ENCODE measurements around the gene FAXDC2.

FAXDC2 gene

GRCh38 chr5:154873791-154874331 lies 23.5 kb upstream of the FAXDC2 start:
- Histone ChIP-seq H2BK120ac (ENCODE audit: insufficient read depth, low read length, poor library complexity) (no peak overlapping the region), H4K12ac (ENCODE audit: low read depth, low read length) (no peak overlapping the region), H3K27ac (ENCODE audit: low read depth, low read length) (no peak overlapping the region), H3K4ac (ENCODE audit: low read depth, low read length) (no peak overlapping the region), H3K36me3 (ENCODE audit: control insufficient read depth in 1 of 2, insufficient read depth in 2 of 2, low read length in 2 of 2) (peaks cover 31 to 40% of the 10 kb centered on the region in 2 experiments), H3K27me3 (ENCODE audit: insufficient read depth, low read length) (no peaks in the 10 kb centered on the region), H3K4me3 (ENCODE audit: low read depth, low read length) (no peak overlapping the region), H2AFZ (ENCODE audit: insufficient read depth, low read length, poor library complexity) (no peak overlapping the region), H3K79me1 (ENCODE audit: low read length) (no peaks in the 10 kb centered on the region), H4K91ac (ENCODE audit: low read depth, low read length) (no peak overlapping the region), H2AK5ac (ENCODE audit: low read length) (no peak overlapping the region), H2BK12ac (ENCODE audit: low read length) (no peak overlapping the region), H3K9ac (ENCODE audit: low read length) (no peak overlapping the region), H3K79me2 (ENCODE audit: control insufficient read depth, insufficient read depth, low read length, poor library complexity) (no peaks in the 10 kb centered on the region), H3K18ac (ENCODE audit: low read length) (no peak overlapping the region), H3K23ac (ENCODE audit: low read length) (no peak overlapping the region), H2BK5ac (ENCODE audit: low read depth, low read length, poor library complexity) (no peak overlapping the region), H3K4me1 (ENCODE audit: control insufficient read depth in 1 of 2, insufficient read depth in 2 of 2, low read length in 2 of 2) (no peaks in the 10 kb centered on the region), H3K14ac (ENCODE audit: low read length) (no peak overlapping the region), H3K9me3 (ENCODE audit: insufficient read depth, low read depth, low read length) (peaks cover 3% of the 10 kb centered on the region), H3K4me2 (ENCODE audit: low read length) (no peak overlapping the region), H4K8ac (ENCODE audit: low read depth, low read length) (no peak overlapping the region)
- no CpG with 5 or more reads among the region's 5 CpGs for WGBS (ENCODE audit: extremely low coverage, insufficient coverage, insufficient read length)
- no peak for DNase-seq

GRCh38 chr5:154871734-154872133 lies 21.3 kb upstream of the FAXDC2 start:
- H3K23ac ChIP-seq (ENCODE audit: low read length) = no peak overlapping the region
- no peak for DNase-seq
- H3K4me1 ChIP-seq (ENCODE audit: control insufficient read depth in 1 of 2, insufficient read depth in 2 of 2, low read length in 2 of 2) = no peaks in the 10 kb centered on the region
- H2AK5ac ChIP-seq (ENCODE audit: low read length) = no peak overlapping the region
- H3K9me3 ChIP-seq (ENCODE audit: insufficient read depth, low read depth, low read length) = no peaks in the 10 kb centered on the region
- H3K79me1 ChIP-seq (ENCODE audit: low read length) = no peaks in the 10 kb centered on the region
- no peaks in the 10 kb centered on the region for H3K79me2 ChIP-seq (ENCODE audit: control insufficient read depth, insufficient read depth, low read length, poor library complexity)
- H2BK5ac ChIP-seq (ENCODE audit: low read depth, low read length, poor library complexity) = no peak overlapping the region
- H3K4me2 ChIP-seq (ENCODE audit: low read length) = no peak overlapping the region
- no peak overlapping the region for H3K4ac ChIP-seq (ENCODE audit: low read depth, low read length)
- WGBS (ENCODE audit: extremely low coverage, insufficient coverage, insufficient read length) = no CpG with 5 or more reads among the region's 4 CpGs
- no peak overlapping the region for H3K18ac ChIP-seq (ENCODE audit: low read length)
- no peak overlapping the region for H4K12ac ChIP-seq (ENCODE audit: low read depth, low read length)
- no peaks in the 10 kb centered on the region for H3K27me3 ChIP-seq (ENCODE audit: insufficient read depth, low read length)
- peaks cover 30 to 42% of the 10 kb centered on the region in 2 experiments for H3K36me3 ChIP-seq (ENCODE audit: control insufficient read depth in 1 of 2, insufficient read depth in 2 of 2, low read length in 2 of 2)
- no peak overlapping the region for H4K91ac ChIP-seq (ENCODE audit: low read depth, low read length)
- H2BK120ac ChIP-seq (ENCODE audit: insufficient read depth, low read length, poor library complexity) = no peak overlapping the region
- no peak overlapping the region for H3K9ac ChIP-seq (ENCODE audit: low read length)
- no peak overlapping the region for H2AFZ ChIP-seq (ENCODE audit: insufficient read depth, low read length, poor library complexity)
- no peak overlapping the region for H4K8ac ChIP-seq (ENCODE audit: low read depth, low read length)
- no peak overlapping the region for H3K14ac ChIP-seq (ENCODE audit: low read length)
- no peak overlapping the region for H2BK12ac ChIP-seq (ENCODE audit: low read length)
- H3K4me3 ChIP-seq (ENCODE audit: low read depth, low read length) = no peak overlapping the region
- H3K27ac ChIP-seq (ENCODE audit: low read depth, low read length) = no peak overlapping the region

- Histone ChIP-seq H3K4me1 (ENCODE audit: control insufficient read depth in 1 of 2, insufficient read depth in 2 of 2, low read length in 2 of 2) (no peaks in the 10 kb centered on the region), H3K18ac (ENCODE audit: low read length) (no peak overlapping the region), H3K4me3 (ENCODE audit: low read depth, low read length) (no peak overlapping the region), H2BK5ac (ENCODE audit: low read depth, low read length, poor library complexity) (no peak overlapping the region), H3K9me3 (ENCODE audit: insufficient read depth, low read depth, low read length) (no peaks in the 10 kb centered on the region), H3K79me2 (ENCODE audit: control insufficient read depth, insufficient read depth, low read length, poor library complexity) (no peaks in the 10 kb centered on the region), H3K36me3 (ENCODE audit: control insufficient read depth in 1 of 2, insufficient read depth in 2 of 2, low read length in 2 of 2) (peaks cover 29 to 36% of the 10 kb centered on the region in 2 experiments), H3K9ac (ENCODE audit: low read length) (no peak overlapping the region), H2BK120ac (ENCODE audit: insufficient read depth, low read length, poor library complexity) (no peak overlapping the region), H3K27me3 (ENCODE audit: insufficient read depth, low read length) (no peaks in the 10 kb centered on the region), H4K91ac (ENCODE audit: low read depth, low read length) (no peak overlapping the region), H3K4me2 (ENCODE audit: low read length) (no peak overlapping the region), H4K8ac (ENCODE audit: low read depth, low read length) (no peak overlapping the region), H3K27ac (ENCODE audit: low read depth, low read length) (no peak overlapping the region), H4K12ac (ENCODE audit: low read depth, low read length) (no peak overlapping the region), H3K14ac (ENCODE audit: low read length) (no peak overlapping the region), H2AFZ (ENCODE audit: insufficient read depth, low read length, poor library complexity) (peak overlapping the region; percentile 9), H3K4ac (ENCODE audit: low read depth, low read length) (no peak overlapping the region), H3K79me1 (ENCODE audit: low read length) (no peaks in the 10 kb centered on the region), H2BK12ac (ENCODE audit: low read length) (no peak overlapping the region), H2AK5ac (ENCODE audit: low read length) (no peak overlapping the region), H3K23ac (ENCODE audit: low read length) (no peak overlapping the region)
- no CpG with 5 or more reads among the region's 5 CpGs for WGBS (ENCODE audit: extremely low coverage, insufficient coverage, insufficient read length)
- DNase-seq = no peak
Observed at GRCh38 chr5:154868702-154869101, 18.3 kb upstream of the FAXDC2 start.

- Histone ChIP-seq H3K14ac (ENCODE audit: low read length) (no peak overlapping the region), H3K36me3 (ENCODE audit: control insufficient read depth in 1 of 2, insufficient read depth in 2 of 2, low read length in 2 of 2) (peaks cover 26 to 30% of the 10 kb centered on the region in 2 experiments), H3K4me2 (ENCODE audit: low read length) (no peak overlapping the region), H4K91ac (ENCODE audit: low read depth, low read length) (no peak overlapping the region), H3K79me1 (ENCODE audit: low read length) (no peaks in the 10 kb centered on the region), H2BK5ac (ENCODE audit: low read depth, low read length, poor library complexity) (no peak overlapping the region), H3K79me2 (ENCODE audit: control insufficient read depth, insufficient read depth, low read length, poor library complexity) (no peaks in the 10 kb centered on the region), H3K18ac (ENCODE audit: low read length) (no peak overlapping the region), H2AFZ (ENCODE audit: insufficient read depth, low read length, poor library complexity) (no peak overlapping the region), H3K4me3 (ENCODE audit: low read depth, low read length) (no peak overlapping the region), H3K9ac (ENCODE audit: low read length) (no peak overlapping the region), H3K4me1 (ENCODE audit: control insufficient read depth in 1 of 2, insufficient read depth in 2 of 2, low read length in 2 of 2) (no peaks in the 10 kb centered on the region), H3K27me3 (ENCODE audit: insufficient read depth, low read length) (no peaks in the 10 kb centered on the region), H4K8ac (ENCODE audit: low read depth, low read length) (no peak overlapping the region), H2BK120ac (ENCODE audit: insufficient read depth, low read length, poor library complexity) (no peak overlapping the region), H2BK12ac (ENCODE audit: low read length) (no peak overlapping the region), H3K27ac (ENCODE audit: low read depth, low read length) (no peak overlapping the region), H2AK5ac (ENCODE audit: low read length) (no peak overlapping the region), H3K9me3 (ENCODE audit: insufficient read depth, low read depth, low read length) (no peaks in the 10 kb centered on the region), H3K23ac (ENCODE audit: low read length) (no peak overlapping the region), H3K4ac (ENCODE audit: low read depth, low read length) (no peak overlapping the region), H4K12ac (ENCODE audit: low read depth, low read length) (no peak overlapping the region)
- DNase-seq = no peak
- no CpG with 5 or more reads among the region's 2 CpGs for WGBS (ENCODE audit: extremely low coverage, insufficient coverage, insufficient read length)
Observed at GRCh38 chr5:154866841-154867240, 16.4 kb upstream of the FAXDC2 start.
